Stimulated activated CD4-positive, alpha-beta T cell treated with anti-CD3 and anti-CD28 coated beads, TNF-alpha, amount 100 ng/mL, for 4 hours (primary cell): ENCODE measurements around the gene RAD50.
"Not testable (repeated sequence)": the region's sequence is repeated elsewhere in the genome, so short reads cannot be mapped to it uniquely, and the experiment has no call there.

Source experiments
- DNase-seq, 3 experiments: peaks; one replicate each; pipeline ENCODE4 v3.0.0-alpha.2; 2020; ENCODE audit warnings: low read depth in 3 of 3

RAD50 gene

DNA sequence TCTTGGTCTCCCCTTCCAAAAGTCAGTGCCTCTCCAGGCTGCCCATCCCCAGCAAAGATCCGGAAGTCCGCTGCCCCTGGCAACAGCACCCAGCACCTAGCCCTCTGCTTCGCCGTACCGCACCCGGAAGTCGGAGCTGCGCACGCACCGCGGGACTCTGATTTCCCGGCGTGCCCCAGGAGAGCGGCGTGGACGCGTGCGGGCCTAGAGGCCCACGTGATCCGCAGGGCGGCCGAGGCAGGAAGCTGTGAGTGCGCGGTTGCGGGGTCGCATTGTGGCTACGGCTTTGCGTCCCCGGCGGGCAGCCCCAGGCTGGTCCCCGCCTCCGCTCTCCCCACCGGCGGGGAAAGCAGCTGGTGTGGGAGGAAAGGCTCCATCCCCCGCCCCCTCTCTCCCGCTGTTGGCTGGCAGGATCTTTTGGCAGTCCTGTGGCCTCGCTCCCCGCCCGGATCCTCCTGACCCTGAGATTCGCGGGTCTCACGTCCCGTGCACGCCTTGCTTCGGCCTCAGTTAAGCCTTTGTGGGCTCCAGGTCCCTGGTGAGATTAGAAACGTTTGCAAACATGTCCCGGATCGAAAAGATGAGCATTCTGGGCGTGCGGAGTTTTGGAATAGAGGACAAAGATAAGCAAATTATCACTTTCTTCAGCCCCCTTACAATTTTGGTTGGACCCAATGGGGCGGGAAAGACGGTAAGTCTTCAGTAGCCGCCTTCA lies at the start of gene RAD50:
Gene RAD50, plus strand, starts transcription at position 215 of the 715 bp plus-strand sequence. Its CDS starts 348 bp downstream, at position 563.
- peak; percentile 81 to 82 (median 81) for DNase-seq

GRCh38 chr5:132510076-132510475 lies 46.7 kb upstream of the RAD50 start:
- no peak for DNase-seq

- not testable (repeated sequence) for DNase-seq
These were observed 43.0 kb upstream of the RAD50 start for GRCh38 chr5:132513618-132514336.

- not testable (repeated sequence) for DNase-seq
These were observed 34.7 kb upstream of the RAD50 start for GRCh38 chr5:132522067-132522466.

DNA sequence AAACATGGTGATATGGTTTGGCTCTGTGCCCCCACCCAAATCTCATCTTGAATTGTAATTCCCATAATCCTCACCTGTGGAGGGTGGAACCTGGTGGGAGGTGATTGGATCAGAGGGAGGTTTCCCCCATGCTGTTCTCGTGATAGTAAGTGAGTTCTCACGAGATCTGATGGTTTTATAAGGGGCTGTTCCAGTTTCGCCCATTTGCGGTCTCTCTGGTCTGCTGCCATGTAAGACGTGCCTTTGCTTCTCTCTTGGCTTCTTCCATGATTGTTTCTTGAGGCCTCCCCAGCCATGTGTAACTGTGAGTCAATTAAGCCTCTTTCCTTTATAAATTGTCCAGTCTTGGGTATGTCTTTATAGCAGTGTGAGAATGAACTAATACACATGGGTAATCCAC lies 31.9 kb upstream of the RAD50 start:
- DNase-seq: not testable (repeated sequence)

GRCh38 chr5:132525299-132525724 lies 31.5 kb upstream of the RAD50 start:
- DNase-seq: no peak

GRCh38 chr5:132526290-132526973 lies 30.3 kb upstream of the RAD50 start:
- DNase-seq: peak in 2 of 3 experiments; percentile 8 to 20

GRCh38 chr5:132526974-132527564 lies 29.7 kb upstream of the RAD50 start:
- no peak for DNase-seq

DNA sequence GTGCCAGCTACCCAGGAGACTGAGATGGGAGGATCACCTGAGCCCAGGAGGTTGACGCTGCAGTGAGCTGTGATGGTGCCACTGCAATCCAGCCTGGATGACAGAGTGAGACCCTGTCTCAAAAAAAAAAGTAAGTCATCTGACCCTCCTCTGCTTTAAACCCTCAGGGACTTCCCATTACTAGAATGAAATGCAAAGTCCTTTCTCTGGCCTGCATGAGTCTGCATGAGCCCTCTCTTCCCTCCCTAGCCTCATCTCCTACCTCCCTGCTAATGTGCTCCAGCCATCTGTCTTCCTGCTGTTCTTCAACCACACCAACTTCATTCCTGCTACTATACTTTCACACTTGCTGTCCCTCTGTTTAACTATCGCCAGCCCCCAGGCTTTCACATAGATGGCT lies 28.8 kb upstream of the RAD50 start:
- no peak for DNase-seq

- no peak for DNase-seq
These were observed 27.7 kb upstream of the RAD50 start for GRCh38 chr5:132528866-132529634.

DNA sequence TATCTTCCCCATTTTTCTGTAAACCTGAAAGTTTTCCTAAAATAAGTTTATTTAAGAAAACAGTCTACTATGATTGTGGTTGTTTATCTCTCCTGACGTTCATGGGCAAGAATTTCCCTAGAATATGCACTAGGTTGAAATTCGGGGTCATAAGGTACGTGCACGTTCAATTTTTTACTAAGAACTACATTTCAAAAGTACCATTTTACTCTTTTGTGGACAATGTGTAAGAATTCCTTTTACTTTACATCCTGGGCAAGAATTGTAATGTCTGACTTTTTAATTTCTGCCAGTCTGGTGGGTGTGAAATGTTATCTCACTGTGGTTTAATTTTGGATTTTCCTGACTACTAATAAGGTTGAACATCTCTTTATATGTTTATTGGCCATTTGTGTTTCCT lies 25.8 kb upstream of the RAD50 start:
- no peak for DNase-seq

DNA sequence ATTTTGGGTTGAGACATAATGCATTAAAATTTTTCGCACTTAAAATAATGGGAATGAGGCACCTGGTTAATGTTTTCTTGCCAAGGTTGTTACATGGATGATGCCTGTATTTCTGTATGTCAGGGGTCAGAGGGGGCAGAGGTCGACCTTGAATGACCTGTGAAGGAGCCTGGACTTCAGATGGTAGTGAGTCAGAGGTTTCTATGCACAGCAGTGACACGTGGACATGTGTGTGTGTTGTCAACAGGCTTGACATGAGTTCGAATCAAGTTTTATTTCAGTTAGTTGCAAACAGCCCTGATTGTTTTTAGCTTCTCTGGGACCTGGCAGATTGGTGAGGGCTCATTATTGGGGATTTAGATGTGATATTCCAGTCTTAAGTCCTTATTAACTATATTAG lies 17.1 kb upstream of the RAD50 start:
- DNase-seq: no peak

DNA sequence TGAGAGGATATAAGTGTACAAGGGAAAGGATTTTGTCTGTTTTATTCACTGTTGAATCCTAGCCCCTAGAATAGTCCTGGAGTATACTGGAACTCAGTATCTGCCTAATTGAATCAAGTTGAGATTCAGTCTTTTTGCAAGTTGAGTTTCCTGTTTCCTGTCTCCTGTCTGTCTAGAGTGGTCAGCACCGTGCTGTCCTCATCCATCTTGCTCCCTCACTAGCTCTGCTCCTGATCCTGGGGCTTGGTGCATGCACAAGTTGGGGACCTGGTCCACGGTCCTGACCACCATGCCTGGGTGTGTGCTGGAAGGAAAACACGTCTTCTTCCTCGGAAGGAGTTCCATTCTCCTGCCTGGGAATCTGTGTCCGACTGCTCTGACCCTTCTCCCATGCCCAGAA lies 16.6 kb upstream of the RAD50 start:
- no peak for DNase-seq

DNA sequence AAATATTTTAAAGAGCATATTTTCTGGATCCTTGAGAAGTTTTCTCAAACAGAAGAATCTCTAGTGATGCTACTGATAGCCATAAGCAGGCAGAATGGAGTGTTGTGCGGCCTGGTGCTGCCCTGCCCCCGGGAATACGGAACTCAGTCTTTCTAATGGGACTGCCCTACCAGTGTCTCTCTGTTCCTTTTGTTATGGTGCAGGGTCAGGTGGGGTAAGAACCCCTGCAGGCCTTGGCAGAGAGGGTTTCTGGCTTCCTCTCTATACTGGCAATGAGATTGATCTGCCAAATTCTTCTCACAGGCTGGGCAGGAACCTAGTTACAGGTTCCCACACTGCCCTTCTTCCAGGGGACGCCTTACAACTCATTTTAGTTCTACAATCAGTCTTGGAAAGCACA lies 16.0 kb upstream of the RAD50 start:
- DNase-seq: no peak

- no peak for DNase-seq
These were observed 13.1 kb upstream of the RAD50 start, which contains the start of gene IL5 for GRCh38 chr5:132543472-132544201. TSS of gene IL5 (minus strand) at chr5:132543522. CDS start at chr5:132543478, 44 bp downstream.

GRCh38 chr5:132546108-132546507 lies 10.7 kb upstream of the RAD50 start:
- no peak for DNase-seq

DNA sequence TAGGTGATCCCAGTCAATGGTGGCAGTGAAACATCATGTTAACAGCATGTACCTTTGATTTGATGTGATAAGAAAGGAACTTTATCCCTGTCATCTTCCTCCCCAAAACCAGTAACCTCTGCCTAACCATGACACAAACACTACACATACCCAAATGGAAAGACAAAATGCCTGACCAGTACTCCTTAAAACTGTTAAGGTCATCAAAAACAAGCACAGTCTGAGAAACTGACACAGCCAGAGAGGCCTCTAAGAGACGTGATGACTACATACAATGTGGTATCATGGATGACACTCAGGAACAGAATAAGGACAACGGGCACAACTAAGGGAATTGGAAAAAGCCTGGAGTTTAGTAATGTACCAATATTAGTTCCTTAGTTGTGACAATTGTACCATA lies 9.5 kb upstream of the RAD50 start:
- no peak for DNase-seq

DNA sequence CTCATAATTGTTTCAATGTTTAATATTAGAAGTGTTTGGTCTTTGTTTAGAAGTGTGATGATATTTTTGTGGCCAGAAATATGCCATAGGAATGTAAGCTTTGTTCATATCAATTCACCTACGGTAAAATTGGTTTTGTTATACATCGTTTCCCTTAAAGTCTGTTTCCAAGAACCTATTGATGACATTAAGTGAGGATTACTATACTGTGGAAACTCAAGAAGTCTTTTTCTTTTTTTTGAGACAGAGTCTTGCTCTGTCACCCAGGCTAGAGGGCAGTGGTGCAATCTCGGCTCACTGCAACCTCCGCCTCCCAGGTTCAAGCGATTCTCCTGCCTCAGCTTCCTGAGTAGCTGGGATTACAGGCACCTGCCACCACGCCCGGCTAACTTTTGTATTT lies 7.9 kb upstream of the RAD50 start:
- not testable (repeated sequence) for DNase-seq

GRCh38 chr5:132549576-132549975 lies 7.2 kb upstream of the RAD50 start:
- DNase-seq: no peak

- DNase-seq: no peak
These were observed 519 bp upstream of the RAD50 start for GRCh38 chr5:132556153-132556762.
